Stimulated activated CD4-positive, alpha-beta T cell treated with anti-CD3 and anti-CD28 coated beads, Interleukin-1b, Interleukin-23, amount 100 ng/mL, for 48 hours (primary cell): ENCODE measurements around the gene HLF.

Experiments
- DNase-seq: peaks from one replicate; pipeline ENCODE4 v3.0.0-alpha.2; 2020

The HLF gene

GRCh38 chr17:55292094-55292493 is 27.3 kb downstream of the HLF start:
- no peak for DNase-seq

- no peak for DNase-seq
Observed at GRCh38 chr17:55294042-55294751, 29.4 kb downstream of the HLF start.

- peak; percentile 57 for DNase-seq
Observed at GRCh38 chr17:55295411-55296170, 30.8 kb downstream of the HLF start.

GRCh38 chr17:55296171-55296695 is 31.5 kb downstream of the HLF start:
- no peak for DNase-seq

GRCh38 chr17:55296699-55297098 is 31.9 kb downstream of the HLF start:
- DNase-seq, result no peak

GRCh38 chr17:55298111-55298730 is 33.5 kb downstream of the HLF start:
- no peak for DNase-seq

- DNase-seq, result no peak
Observed at GRCh38 chr17:55299162-55299838, 34.5 kb downstream of the HLF start.

GRCh38 chr17:55299890-55300289 is 35.1 kb downstream of the HLF start:
- DNase-seq, result no peak

GRCh38 chr17:55300479-55301290 is 35.9 kb downstream of the HLF start:
- no peak for DNase-seq

- no peak for DNase-seq
Observed at GRCh38 chr17:55301521-55302406, 37.0 kb downstream of the HLF start.

GRCh38 chr17:55302407-55302787 is 37.6 kb downstream of the HLF start:
- no peak for DNase-seq

- no peak for DNase-seq
Observed at GRCh38 chr17:55303008-55303493, 38.3 kb downstream of the HLF start.

- DNase-seq, result no peak
Observed at GRCh38 chr17:55303701-55304145, 39.0 kb downstream of the HLF start.

GRCh38 chr17:55304171-55304859 is 39.6 kb downstream of the HLF start:
- no peak for DNase-seq

- DNase-seq, result no peak
Observed at GRCh38 chr17:55305321-55306087, 40.7 kb downstream of the HLF start.

GRCh38 chr17:55307879-55308278 is 43.1 kb downstream of the HLF start:
- no peak for DNase-seq

GRCh38 chr17:55308613-55309391 is 44.0 kb downstream of the HLF start:
- DNase-seq, result no peak

GRCh38 chr17:55311767-55312375 is 47.1 kb downstream of the HLF start:
- DNase-seq, result no peak
